GM19238 (cell line): ENCODE measurements around the gene DNAJC25.
A peak's percentile ranks its signal among the peaks of the same experiment; 100 is the strongest.
"Not testable (repeated sequence)": the region's sequence is repeated elsewhere in the genome, so short reads cannot be mapped to it uniquely, and the experiment has no call there.

Experiments used
- DNase-seq: peaks from one replicate; pipeline ENCODE4 v3.0.0; 2011; ENCODE audit warnings: low spot score; ENCODE audit not compliant: insufficient read length

The DNAJC25 gene

GRCh38 chr9:111631214-111631971 lies at the start of gene DNAJC25:
DNAJC25 (plus strand) TSS chr9:111631334; CDS start chr9:111631408, 74 bp downstream.
- peak; percentile 99 for DNase-seq

GRCh38 chr9:111582888-111583287 lies 48.2 kb upstream of the DNAJC25 start:
- DNase-seq: no peak

GRCh38 chr9:111586378-111586777 lies 44.8 kb upstream of the DNAJC25 start:
- DNase-seq: no peak

- no peak for DNase-seq
Measured at GRCh38 chr9:111588846-111589245, 42.3 kb upstream of the DNAJC25 start.

GRCh38 chr9:111597852-111598732 lies 33.0 kb upstream of the DNAJC25 start:
- DNase-seq: peak; percentile 35

GRCh38 chr9:111598733-111599091 lies 32.4 kb upstream of the DNAJC25 start:
- DNase-seq: no peak

- DNase-seq: peak; percentile 13
Measured at GRCh38 chr9:111599092-111599954, 31.8 kb upstream of the DNAJC25 start, which contains the start of gene PTGR1. PTGR1 (minus strand) TSS chr9:111599647; CDS start chr9:111597422, 2,225 bp downstream.

- DNase-seq: no peak
Measured at GRCh38 chr9:111599955-111600343, 31.2 kb upstream of the DNAJC25 start.

- no peak for DNase-seq
Measured at GRCh38 chr9:111601237-111602018, 29.7 kb upstream of the DNAJC25 start.

- DNase-seq: no peak
Measured at GRCh38 chr9:111603041-111603440, 28.1 kb upstream of the DNAJC25 start.

- no peak for DNase-seq
Measured at GRCh38 chr9:111604054-111604615, 27.0 kb upstream of the DNAJC25 start.

GRCh38 chr9:111605041-111605559 lies 26.0 kb upstream of the DNAJC25 start:
- no peak for DNase-seq

GRCh38 chr9:111610149-111610548 lies 21.0 kb upstream of the DNAJC25 start:
- DNase-seq: no peak

- DNase-seq: no peak
Measured at GRCh38 chr9:111610845-111611244, 20.3 kb upstream of the DNAJC25 start.

- DNase-seq: no peak
Measured at GRCh38 chr9:111613436-111614040, 17.6 kb upstream of the DNAJC25 start.

GRCh38 chr9:111615928-111616327 lies 15.2 kb upstream of the DNAJC25 start:
- no peak for DNase-seq

- DNase-seq: not testable (repeated sequence)
Measured at GRCh38 chr9:111617349-111617748, 13.8 kb upstream of the DNAJC25 start.

- no peak for DNase-seq
Measured at GRCh38 chr9:111621895-111622480, 9.1 kb upstream of the DNAJC25 start.

- DNase-seq: no peak
Measured at GRCh38 chr9:111622626-111623025, 8.5 kb upstream of the DNAJC25 start.
